HEK293T (cell line): ENCODE measurements around the gene PIM1.
A peak's percentile ranks its signal among the peaks of the same experiment; 100 is the strongest.

Experiments
- CTCF ChIA-PET: fragments of 350-600 bp; formaldehyde crosslinking; extraction: SDS; loops from one replicate; lab custom pipeline; 2021; ENCODE audit warnings: antibody characterized with exemption, inconsistent platforms; lab: Yijun Ruan, JAX
- POLR2A ChIA-PET: fragments of 350-600 bp; formaldehyde crosslinking; extraction: SDS; loops from one replicate; lab custom pipeline; 2020; ENCODE audit warnings: antibody characterized with exemption, inconsistent platforms; lab: Yijun Ruan, JAX
- DNase-seq: peaks from one replicate; pipeline ENCODE4 v3.0.0; 2012; ENCODE audit warnings: mixed read lengths; ENCODE audit errors: extremely low spot score
- BHLHE40 ChIP-seq: fragments of 450-650 bp; IDR thresholded peaks from 2 replicates; pipeline ENCODE4 v1.6.1; 2016; ENCODE audit warnings: mild to moderate bottlenecking, moderate library complexity, borderline replicate concordance
- FOXM1 ChIP-seq: fragments of 450-650 bp; IDR thresholded peaks from 2 replicates; pipeline ENCODE4 v1.6.1; 2017; ENCODE audit warnings: mild to moderate bottlenecking, borderline replicate concordance
- L3MBTL2 ChIP-seq: fragments of 450-650 bp; conservative IDR thresholded peaks from 2 replicates; pipeline ENCODE4 v1.6.1; 2016; ENCODE audit warnings: mild to moderate bottlenecking
- LEF1 ChIP-seq: fragments of 450-650 bp; IDR thresholded peaks from 2 replicates; pipeline ENCODE4 v1.6.1; 2017; ENCODE audit warnings: mild to moderate bottlenecking, borderline replicate concordance
- PKNOX1 ChIP-seq: fragments of 450-650 bp; IDR thresholded peaks from 2 replicates; pipeline ENCODE4 v1.6.1; 2016
- SP1 ChIP-seq: fragments of 450-650 bp; IDR thresholded peaks from 2 replicates; pipeline ENCODE4 v1.6.1; 2017
- TARDBP ChIP-seq: fragments of 450-650 bp; IDR thresholded peaks from 2 replicates; pipeline ENCODE4 v1.6.1; 2016

Gene PIM1

GRCh38 chr6:37222125-37222967 is 52.4 kb downstream of the PIM1 start:
- DNase-seq = peak; percentile 89
- ChIA-PET POLR2A (interaction anchor here (0.8 to 1.2 kb wide), 2 partner anchors 32 to 35 kb away, joined by 3 read pairs; partner anchors contain the start of genes TBC1D22B and TMEM217), CTCF (interaction anchor here (1.3 kb wide), 1 partner anchor 14 kb away, joined by 3 read pairs; no protein-coding TSS in a partner anchor)
- TF ChIP-seq SP1 (no peak), L3MBTL2 (0 out of 2 replicates have a peak, but pooled peaks have one; percentile 22), FOXM1 (peak; percentile 25; the same call in 1 of the 2 replicates), PKNOX1 (peak; percentile 96)

- CTCF ChIA-PET = interaction anchor here (1.3 kb wide), 1 partner anchor 14 kb away, joined by 3 read pairs; no protein-coding TSS in a partner anchor
- POLR2A ChIA-PET = no interaction called here
Observed at GRCh38 chr6:37222992-37223391, 53.0 kb downstream of the PIM1 start.

More at GRCh38 chr6:37222992-37223391, 53.0 kb downstream of the PIM1 start:
- TF ChIP-seq LEF1 (no peak), BHLHE40 (no peak), FOXM1 (no peak), TARDBP (no peak)
- no peak for DNase-seq
